Medulla oblongata (tissue), 1 donor: ENCODE results near the gene PPP2R2C.

Experiments used
- DNase-seq: peaks from one replicate; pipeline ENCODE4 v3.0.0-alpha.2; 2015; ENCODE audit errors: extremely low spot score

PPP2R2C gene

DNA sequence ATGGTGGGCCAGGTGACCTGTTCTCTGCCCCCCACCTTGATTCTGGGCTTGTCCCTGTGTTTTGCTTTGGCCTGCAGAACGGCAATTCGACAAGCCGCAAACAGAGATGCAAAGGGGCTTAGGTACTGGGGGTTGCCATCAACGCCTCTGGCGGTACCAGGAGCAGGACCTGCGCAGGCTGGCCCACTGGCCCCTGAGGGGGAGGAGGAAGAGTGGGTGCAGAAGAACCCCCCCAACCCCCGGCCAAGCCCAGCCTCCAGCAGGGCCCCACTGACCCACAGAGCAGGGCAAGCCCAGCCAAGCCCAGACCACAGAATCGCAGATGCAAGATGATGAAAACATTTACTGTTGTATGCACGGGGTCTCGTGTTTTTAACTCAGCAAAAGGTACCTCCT is 89.4 kb downstream of the PPP2R2C start:
- DNase-seq = no peak

DNA sequence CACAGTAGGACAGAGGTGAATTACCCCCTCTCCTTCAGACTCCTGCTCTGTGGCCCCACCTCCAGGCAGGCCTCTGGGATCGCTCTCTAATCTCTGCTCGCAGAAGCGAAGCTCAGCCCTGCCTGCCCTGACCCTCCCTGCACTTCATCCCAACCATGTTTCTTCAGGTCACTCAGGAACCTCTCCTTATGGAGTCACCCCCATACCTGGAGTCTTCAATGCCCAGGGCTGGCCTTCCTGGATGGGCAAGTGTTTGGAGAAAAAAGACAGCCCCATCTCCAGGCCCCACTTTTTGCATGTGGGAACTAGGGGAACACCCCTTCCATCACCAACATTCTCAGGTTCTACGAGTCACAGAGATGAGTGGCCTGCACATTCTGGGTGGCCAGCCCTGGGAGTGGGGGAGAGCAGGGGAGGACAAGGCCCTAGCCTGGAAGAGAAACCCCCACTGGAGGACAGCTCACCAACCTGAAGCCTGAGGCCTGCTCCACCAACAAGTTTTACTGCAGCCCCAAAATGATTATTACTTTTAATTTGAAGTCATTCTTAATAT is 90.8 kb downstream of the PPP2R2C start:
- DNase-seq = no peak

DNA sequence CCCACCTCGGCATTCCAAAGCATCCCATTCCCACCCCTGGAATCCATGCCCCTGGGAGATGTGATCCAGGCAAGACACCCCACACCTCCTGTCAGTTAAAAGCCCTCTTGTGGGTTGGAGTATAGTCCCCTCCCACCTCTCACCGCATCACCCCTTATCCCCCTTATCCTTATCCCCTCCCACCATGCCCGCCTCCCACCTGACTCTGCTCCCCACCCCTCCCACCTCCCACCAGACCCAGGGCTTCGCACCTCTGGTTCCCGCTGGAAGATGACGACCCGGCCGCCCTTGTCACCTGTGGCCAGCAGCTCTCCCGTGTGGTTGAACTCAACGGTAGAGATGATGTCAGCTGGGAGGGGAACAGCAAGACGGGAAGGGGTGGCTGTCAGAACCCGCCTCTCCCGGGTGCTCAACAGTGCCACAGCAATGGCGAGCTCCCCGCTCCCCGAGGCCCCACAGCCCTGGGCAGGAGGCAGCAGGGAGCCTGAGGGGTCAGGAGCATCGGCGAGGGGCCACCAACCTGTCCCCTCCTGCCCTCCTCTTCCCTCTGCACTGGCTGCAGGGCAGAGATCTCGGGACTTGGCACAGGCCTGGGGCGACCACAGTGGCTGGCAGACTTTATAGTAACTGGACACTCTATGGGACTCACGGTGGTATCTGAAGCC is 91.5 kb downstream of the PPP2R2C start:
- DNase-seq = no peak

DNA sequence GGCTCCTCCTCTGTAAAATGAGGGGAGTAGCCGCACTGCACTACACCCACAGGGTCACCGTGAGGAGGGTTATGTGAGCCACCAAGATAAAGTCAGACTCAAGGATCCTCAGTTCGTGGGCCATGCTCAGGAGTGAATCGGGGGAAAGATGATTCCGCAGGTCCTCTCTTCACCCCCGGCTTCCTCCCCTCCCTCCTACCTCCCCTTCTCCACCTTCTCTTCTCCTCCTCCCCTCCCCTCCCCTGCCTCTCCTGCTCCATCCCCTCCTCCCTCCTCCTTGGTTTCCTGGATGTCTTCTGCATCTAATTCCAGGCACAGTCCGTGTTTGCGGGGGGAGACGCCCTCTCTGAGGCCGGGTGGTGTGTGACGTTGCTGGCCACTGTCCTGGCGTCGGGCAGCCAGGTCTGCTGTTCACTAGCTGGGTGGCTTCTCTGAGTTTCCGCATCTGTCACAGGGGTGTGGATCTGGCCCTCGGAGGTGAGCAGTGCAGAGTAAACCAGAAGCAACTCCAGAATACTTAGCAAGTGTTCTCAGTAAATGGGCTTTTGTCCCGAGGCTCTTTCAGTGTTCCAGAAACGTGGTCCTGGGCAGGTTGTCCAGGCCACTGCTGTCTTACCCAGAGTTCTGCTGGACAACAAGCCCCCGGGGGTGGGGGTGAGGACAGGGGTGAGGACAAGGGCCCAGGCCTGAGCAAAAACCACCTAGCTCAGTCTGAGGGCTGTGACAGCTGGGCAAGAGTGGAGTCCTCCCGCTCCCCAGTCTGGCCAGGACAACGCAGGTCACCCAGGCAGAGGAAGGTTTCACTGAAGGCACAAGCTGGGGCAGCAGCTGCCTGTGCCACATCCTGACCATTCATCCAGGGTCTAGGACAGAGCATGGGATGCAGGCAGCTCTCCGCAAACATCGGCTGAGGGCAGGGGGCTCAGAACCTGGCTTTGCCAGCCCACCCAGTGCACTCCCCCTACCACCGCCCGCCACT is 92.4 kb downstream of the PPP2R2C start:
- no peak for DNase-seq

DNA sequence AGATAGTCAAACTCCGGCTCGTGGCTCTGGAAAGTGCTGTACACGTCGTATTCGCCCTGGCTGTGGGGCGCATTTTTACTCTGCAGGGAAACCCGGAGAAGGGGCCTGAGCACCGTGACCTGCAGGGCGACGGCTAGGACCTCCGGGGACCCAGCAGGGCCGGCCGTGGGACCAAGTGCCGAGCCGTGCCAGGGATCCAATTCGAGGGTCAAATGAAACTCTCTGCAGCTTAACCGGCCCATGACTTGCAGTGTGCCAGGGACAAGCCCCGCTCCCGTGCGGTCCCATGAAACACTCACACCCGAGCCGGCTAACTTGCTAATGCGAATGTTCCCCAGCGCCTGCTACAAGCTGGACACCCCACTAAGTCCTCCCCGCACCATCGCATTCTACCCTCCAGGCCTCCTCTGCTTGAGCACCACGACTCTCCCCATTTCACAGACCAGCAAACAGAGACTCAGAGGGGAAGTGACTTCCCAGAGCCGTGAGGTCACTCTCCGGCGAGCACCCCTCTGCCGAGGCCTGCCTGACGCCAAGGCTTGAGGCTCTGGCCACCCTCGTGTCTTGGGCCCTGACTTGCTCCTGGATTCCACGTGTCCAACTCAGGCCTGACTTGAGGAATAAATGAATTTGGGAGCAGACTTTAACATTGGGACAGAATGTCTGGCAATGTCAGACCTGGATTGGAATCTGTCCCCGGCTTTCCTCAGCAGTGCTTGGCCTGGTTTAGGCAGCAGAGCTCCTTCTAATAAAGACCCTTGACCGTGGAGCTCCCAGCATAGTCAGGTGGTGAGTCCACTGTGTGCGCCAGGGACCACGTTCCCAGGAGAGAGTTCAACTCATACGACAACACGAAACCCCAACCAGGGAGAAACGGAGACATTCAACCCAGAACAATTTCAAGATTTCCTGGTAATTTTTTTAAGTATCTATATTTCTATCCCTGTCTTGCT is 93.6 kb downstream of the PPP2R2C start:
- DNase-seq = no peak

DNA sequence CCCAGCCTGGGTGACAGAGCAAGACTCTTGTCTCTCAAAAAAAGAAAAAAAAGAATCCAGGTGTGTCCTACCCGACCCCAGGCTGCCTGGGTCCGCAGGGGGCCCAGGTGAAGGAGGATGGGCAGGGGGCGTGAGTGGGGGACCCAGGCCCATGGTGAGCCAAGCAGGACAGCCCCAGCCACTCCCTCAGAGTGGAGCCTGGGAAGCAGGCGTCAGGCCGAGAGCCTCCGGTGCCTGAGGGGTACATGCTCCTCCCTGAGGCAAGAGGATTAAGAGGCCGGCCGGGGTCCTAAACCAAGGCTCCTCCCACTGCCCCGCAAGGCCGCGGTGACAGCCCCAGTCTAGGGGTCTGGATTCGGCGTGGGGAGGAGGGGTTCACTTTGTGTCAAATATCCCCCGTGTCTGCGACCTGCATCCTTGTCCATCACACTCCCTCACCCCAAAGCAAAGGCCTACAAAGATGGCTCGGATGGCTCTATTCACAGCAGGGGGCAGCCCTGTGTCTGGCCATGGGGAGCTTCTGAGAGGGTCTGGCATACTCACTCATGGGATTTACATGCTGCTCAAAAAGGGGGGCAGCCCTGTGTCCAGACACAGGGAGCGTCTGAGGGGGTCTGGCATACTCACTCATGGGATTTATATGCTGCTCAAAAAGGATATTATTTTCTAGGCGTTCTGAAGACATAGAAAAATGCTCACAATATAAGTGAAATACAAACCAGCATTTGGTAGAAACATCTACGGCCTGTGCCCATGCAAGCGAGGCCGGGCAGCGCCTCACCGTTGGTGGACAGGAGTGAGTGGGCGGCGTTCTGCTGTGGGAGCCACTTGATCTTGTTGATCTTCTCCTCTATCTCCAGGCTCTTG is 94.6 kb downstream of the PPP2R2C start:
- no peak for DNase-seq

DNA sequence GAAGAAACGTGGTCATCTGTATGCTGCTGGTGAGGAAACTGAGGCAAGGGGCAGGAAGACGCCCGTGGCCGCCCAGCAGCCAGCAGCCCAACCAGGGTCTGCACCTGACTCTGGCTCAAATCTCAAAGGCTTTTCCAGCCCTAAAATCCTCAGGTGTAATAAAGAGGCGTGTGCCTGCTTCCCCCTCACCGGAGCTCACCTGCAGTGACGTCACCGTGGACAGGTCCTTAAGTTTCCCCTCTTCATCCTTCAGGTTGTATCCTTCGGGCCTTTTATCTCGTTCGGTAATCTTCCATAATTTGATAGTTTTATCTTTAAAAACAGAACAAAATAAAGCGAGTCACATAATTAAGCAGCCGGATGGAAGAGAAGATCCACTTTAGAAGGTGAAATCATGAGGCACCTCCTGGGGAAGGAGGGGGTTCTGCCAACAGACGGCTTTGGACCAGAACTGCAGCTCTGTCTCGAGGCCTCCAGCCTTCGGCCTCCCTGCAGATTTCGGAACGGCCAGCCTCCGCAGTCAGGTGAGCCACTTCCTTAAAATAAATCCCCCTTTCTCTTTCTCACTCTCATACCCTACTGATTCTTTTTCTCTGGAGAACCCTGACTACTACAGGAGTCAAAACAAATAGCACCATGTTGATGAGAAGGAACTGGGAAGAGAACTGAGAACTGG is 96.7 kb downstream of the PPP2R2C start:
- DNase-seq = no peak

DNA sequence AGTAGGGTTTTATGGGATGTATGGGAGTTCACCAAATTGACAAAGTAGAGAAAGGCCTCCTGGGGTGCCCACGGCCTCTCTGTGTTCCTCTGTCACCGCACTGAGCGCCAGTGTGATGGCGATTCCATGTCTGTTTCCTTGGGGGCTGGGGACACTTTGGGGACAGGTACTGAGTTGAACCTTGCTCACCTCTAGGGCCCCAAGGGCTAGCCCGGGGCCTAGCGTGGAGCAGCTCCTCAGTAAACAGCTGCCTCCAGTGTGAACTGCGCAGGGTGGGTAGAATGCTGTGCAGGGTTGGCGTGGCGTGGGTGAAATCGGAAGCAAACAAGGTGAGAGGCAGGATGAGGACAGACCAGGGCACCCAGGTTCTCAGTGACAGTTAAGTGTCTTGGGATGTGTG is 97.8 kb downstream of the PPP2R2C start:
- DNase-seq = no peak

DNA sequence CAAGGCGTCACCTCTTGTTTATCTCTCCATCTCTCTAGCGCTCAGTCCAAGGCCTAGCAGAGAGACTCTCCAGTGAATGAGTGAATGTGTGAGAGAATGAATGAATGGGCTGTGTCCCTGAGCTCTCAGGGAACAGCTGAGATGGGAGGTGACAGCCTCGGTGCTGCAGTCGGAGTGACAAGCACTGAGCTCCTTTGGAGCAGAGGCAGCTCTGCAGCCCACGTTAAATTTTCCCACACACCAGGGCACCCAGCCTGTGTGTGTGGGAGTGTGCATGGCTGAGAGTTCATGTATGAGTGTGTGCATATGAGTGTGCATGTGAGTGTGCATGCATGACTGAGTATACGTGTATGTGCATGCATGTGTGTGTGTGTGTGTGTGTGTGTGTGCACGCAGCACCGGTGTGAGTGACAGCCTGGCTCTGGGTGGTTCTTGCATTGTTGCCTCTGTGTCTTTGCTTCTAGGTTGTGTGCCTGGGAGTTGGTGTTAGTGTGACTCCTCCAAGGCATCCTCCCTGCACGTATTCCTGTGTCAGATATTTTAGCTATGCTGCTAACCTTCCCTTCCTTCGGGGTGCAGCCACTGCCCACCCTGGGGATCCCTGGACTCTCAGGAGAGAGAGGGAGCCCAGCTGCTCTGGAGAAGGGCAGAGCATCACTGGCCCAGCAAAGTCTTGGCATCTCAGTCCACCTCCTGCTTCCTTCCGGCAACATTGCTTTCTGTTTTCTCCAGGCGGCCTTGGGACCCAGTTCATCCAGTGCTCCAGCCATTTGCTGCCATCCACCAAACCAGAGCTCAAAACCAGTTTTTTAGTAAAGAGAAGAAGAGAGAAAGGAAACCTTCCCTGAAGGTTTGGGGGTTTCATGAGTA is 98.6 kb downstream of the PPP2R2C start:
- no peak for DNase-seq

DNA sequence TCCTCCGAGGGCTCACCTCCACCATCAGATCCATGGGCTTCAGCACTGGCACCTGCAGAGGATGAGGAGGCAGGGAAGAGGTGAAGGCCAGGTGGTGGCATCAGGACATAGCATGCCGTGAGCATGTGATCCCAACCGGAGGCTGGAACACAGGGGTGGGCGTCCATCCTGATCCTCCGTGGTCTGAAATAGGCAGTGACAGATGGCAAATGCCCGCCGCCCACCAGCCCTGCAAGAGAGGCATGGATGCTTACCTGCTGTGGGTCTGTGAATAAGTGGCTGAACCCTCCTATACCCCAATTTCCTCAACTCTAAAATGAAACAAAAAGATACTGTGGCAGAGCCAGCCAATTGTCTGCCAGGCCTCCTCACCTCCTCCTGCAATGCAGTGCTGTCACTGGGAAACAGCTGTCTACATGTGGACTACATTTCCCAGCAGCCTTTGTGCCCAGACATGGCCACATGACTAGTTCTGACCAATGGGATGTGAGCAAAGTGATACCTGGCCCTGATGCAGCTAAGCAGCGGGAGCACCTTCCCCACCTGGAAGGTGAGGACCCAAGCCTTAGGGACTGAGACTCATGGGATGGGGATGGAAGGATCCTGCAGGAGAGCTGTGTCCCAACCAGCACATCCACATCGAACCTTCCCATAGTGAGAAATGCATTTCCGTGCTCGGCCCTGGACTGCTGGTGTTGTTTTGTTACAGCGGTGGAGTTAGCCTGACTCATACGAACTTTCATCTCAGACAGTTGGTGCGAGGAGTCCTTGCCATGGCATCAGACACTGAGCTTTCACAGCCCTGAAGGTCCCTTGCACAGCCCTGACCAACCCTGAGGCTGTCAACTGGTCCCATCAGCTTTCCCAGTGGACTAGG is 99.5 kb downstream of the PPP2R2C start:
- DNase-seq = peak; percentile 18

DNA sequence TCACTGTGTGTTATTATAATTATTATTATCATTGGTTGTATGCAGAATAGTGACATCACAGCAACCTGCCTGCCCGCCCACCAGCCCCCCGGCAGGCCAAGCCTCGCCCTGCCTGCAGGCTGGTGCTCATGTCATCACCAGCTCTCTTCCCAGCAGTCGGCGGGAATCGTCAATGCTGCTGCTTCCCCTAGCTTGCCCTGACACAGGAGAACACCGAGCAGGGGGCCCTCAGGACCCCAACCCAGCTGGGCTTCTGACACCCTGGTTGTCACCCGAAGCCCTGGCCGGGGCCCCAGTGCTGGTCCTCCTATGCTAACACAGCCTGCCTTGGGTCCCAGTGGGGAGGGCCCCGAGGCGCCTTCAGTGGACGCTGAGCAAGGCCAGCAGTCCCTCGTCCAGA is 100.6 kb downstream of the PPP2R2C start:
- no peak for DNase-seq

DNA sequence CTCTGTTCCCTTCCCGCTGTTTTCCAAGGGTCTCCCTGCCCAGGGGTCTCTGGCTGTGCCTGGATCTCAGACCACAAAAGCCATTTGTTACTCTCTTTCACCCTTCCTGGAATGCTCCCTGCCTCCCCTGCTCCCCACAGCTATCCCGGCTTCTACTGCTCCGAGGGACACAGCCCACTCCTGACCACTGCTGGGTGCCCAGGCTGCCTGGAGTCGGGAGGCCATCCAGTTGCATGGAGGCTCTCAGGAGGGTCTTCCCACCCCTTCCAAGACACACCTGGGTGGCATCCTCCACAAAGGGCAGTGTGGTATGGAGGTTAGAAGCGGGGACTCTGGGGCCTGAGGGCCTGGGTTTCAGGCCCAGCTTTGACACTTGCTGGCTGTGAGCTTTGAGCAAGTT is 101.1 kb downstream of the PPP2R2C start:
- no peak for DNase-seq

DNA sequence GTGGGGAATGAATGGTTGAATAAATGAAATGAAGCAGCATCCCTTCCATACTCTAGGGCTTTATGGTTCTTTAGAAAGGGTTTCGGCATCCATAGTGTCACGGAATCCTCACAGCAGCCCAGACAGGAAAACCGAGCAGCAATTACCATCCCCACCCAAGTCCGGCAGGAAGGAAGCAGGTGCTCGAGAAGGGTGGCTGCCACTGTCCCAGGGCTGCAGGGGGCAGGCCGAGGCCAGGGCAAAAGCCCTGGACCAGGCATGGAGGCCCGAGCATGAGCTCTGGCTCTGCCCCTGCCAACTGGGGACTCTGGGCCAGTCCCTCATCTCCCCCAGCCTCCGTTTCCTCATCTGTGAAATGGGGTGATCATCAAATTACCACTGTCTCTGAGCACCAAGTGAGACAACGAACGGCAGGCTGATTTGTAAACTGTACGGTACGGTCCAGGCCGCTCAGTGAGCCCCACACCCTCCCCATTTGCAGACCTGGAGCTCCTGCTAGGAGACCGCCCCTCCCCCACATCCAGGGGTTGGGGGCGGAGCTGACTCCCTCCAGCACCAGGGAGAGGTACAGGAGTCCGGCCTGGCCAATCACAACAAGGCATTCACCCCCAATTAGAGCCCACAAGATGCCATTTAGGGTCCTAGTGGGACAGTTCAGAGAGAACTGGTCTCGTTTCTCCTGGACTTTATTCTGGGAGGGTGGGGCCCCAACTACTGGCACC is 102.3 kb downstream of the PPP2R2C start:
- no peak for DNase-seq

DNA sequence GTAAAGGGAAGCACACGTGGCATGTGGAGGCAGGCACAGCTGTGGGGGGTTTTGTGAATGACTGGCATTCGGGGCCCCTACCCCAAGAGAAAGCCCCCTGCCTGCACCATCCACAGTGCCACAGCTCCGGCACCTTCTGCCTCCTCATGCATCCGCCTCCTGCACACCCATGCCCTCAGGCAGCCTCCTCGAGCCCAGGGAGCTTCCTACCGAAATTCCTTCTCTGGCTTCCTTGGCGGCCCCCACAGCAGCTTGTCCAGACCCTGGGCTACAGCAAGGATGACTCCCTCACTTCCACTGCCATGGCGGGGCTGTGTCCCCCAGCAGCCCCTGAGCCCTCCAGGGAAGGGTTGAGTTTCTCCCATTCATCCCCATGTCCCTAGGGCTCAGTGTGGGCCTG is 102.9 kb downstream of the PPP2R2C start:
- DNase-seq = no peak

DNA sequence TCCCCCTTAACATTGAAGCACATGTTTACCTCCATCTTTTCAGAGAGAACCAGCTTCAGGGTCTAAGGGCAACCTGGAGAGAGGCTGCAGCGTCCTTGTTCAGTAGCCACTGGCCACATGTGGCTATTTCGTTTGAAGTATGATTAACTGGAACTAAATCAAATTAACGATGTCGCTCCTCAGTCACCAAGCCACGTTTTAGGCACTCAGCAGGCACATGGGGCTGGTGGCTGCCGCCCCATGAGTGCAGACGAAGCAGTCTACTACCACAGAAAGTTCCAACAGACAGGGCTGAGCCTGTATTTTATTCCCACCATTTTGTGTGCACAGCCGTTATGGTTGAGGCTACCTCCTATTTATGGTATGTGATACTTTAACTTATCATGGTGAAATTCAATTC is 103.4 kb downstream of the PPP2R2C start:
- DNase-seq = no peak

DNA sequence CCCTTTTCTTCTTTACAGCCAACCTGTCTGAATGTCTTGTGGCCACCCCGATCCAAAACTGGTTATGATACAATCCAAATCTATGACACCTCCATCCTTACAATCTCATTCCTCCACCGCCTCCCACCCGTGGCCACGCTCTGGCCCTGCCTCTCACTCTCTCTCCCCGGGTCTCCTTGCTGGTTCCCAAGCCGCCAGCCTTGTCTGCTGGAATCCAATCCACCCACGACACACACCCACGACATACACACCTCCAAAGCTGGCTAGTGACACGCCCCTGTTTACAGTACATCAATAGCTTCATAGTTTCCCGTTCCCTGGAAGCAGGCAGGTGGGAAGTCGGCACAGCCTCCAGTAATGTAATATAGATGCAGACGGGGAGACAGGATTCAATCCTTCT is 103.8 kb downstream of the PPP2R2C start:
- DNase-seq = no peak

DNA sequence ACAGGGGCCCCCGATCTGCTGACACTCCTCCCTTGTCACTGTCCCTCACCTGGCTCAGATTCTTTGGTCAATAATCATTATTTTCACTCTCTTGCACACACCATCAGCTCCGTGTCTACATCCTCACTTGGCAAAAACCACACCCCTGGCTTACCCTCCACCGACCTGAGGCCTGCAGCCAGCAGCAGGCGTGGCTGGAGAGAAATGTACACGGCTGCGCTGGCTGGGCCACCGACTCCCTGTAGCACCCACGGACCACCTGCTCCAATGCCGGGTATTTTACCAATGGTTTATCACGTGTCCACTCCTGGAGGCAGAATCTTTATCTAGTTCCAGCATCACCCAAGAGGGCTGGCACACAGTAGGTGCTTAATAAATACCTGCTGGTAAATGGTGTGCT is 104.3 kb downstream of the PPP2R2C start:
- no peak for DNase-seq
